GM23338 (cell line): ENCODE measurements around the gene SLC18A2. TPM values are rescaled to one million over a fixed set of nuclear protein-coding genes. Genes with fewer than 3 reads are reported as not detected.
"Not testable (repeated sequence)": the region's sequence is repeated elsewhere in the genome, so short reads cannot be mapped to it uniquely, and the experiment has no call there.

Experiments used
- ATAC-seq: fragments of 200-7000 bp; cut with Tn5 transposase; 3 replicates; pipeline ENCODE4 v1.9.1; 2020
- DNase-seq: peaks from one replicate; pipeline ENCODE4 v3.0.0-alpha.2; 2015; ENCODE audit warnings: low spot score
- H2AFZ ChIP-seq: fragments of 200-600 bp; sonication (generic); 2 replicates; pipeline ENCODE4 v1.8.0; 2016; ENCODE audit warnings: antibody characterized with exemption, mild to moderate bottlenecking, moderate library complexity
- H3F3A ChIP-seq: fragments of 200-600 bp; sonication (generic); replicated peaks from 2 replicates; pipeline ENCODE4 v1.8.0; 2017; ENCODE audit warnings: antibody characterized with exemption, mixed run types, low read depth
- H3K27ac ChIP-seq: fragments of 200-600 bp; sonication (generic); 2 replicates; pipeline ENCODE4 v1.6.1; 2016; ENCODE audit warnings: low read depth
- H3K27me3 ChIP-seq: fragments of 200-600 bp; sonication (generic); 2 replicates; pipeline ENCODE4 v1.8.0; 2016; ENCODE audit warnings: mild to moderate bottlenecking, mixed run types, moderate library complexity; ENCODE audit not compliant: insufficient read depth
- H3K36me3 ChIP-seq: fragments of 200-600 bp; sonication (generic); 2 replicates; pipeline ENCODE4 v1.8.0; 2016; ENCODE audit warnings: mild to moderate bottlenecking; ENCODE audit not compliant: insufficient read depth
- H3K4me1 ChIP-seq: fragments of 200-600 bp; sonication (generic); 2 replicates; pipeline ENCODE4 v1.8.0; 2016; ENCODE audit warnings: mild to moderate bottlenecking, moderate library complexity; ENCODE audit not compliant: insufficient read depth
- H3K4me2 ChIP-seq: fragments of 200-600 bp; sonication (generic); 2 replicates; pipeline ENCODE4 v1.7.1; 2017; ENCODE audit warnings: mixed run types
- H3K4me3 ChIP-seq: fragments of 200-600 bp; sonication (generic); 2 replicates; pipeline ENCODE4 v1.6.1; 2016; ENCODE audit warnings: mixed run types
- H3K79me2 ChIP-seq: fragments of 200-600 bp; sonication (generic); replicated peaks from 2 replicates; pipeline ENCODE4 v1.8.0; 2017; ENCODE audit warnings: mild to moderate bottlenecking; ENCODE audit not compliant: insufficient read depth
- H3K9me2 ChIP-seq: fragments of 200-600 bp; sonication (generic); 2 replicates; pipeline ENCODE4 v1.8.0; 2017; ENCODE audit not compliant: insufficient read depth
- H4K20me1 ChIP-seq: fragments of 200-600 bp; sonication (generic); replicated peaks from 2 replicates; pipeline ENCODE4 v1.8.0; 2017; ENCODE audit warnings: mild to moderate bottlenecking; ENCODE audit not compliant: insufficient read depth
- H3K27ac Mint-ChIP-seq: 2 replicates; pipeline ENCODE4 v1.8.0; 2020; ENCODE audit warnings: inconsistent platforms, mild to moderate bottlenecking, moderate library complexity, mixed read lengths
- H3K27me3 Mint-ChIP-seq: 3 replicates; pipeline ENCODE4 v1.8.0; 2022; ENCODE audit warnings: low read depth, mild to moderate bottlenecking, moderate library complexity, mixed read lengths, inconsistent platforms; ENCODE audit not compliant: insufficient read depth, poor library complexity
- H3K36me3 Mint-ChIP-seq: 3 replicates; pipeline ENCODE4 v1.8.0; 2021; ENCODE audit warnings: low read depth, mild to moderate bottlenecking, inconsistent platforms, moderate library complexity, mixed read lengths
- H3K4me1 Mint-ChIP-seq: 3 replicates; pipeline ENCODE4 v1.8.0; 2020; ENCODE audit warnings: mild to moderate bottlenecking, inconsistent platforms, mixed read lengths
- H3K4me3 Mint-ChIP-seq: 3 replicates; pipeline ENCODE4 v1.8.0; 2021; ENCODE audit warnings: moderate library complexity, mild to moderate bottlenecking, inconsistent platforms, mixed read lengths
- H3K9me3 Mint-ChIP-seq: 3 replicates; pipeline ENCODE4 v1.8.0; 2020; ENCODE audit warnings: moderate library complexity, mild to moderate bottlenecking, inconsistent platforms, mixed read lengths
- EZH2phosphoT487 ChIP-seq: fragments of 200-600 bp; sonication (generic); IDR thresholded peaks from one replicate; pipeline ENCODE4 v1.8.1; 2018; ENCODE audit warnings: antibody characterized with exemption; ENCODE audit not compliant: unreplicated experiment
- NANOG ChIP-seq: IDR thresholded peaks from 2 replicates; pipeline ENCODE4 v1.6.1; 2016; ENCODE audit warnings: antibody characterized with exemption, borderline replicate concordance
- POLR2AphosphoS5 ChIP-seq: IDR thresholded peaks from 2 replicates; pipeline ENCODE4 v1.6.1; 2016; ENCODE audit warnings: antibody characterized with exemption, low read depth
- REST ChIP-seq: IDR thresholded peaks from one replicate; pipeline ENCODE4 v1.6.1; 2018; ENCODE audit warnings: antibody characterized with exemption; ENCODE audit not compliant: unreplicated experiment
- STAT1 ChIP-seq: IDR thresholded peaks from one replicate; pipeline ENCODE4 v1.6.1; 2016; ENCODE audit warnings: antibody characterized with exemption; ENCODE audit not compliant: unreplicated experiment
- ZNF114 ChIP-seq: fragments of 250-450 bp; sonication (Bioruptor Pico); IDR thresholded peaks from 2 replicates; pipeline ENCODE4 v1.5.0; 2020; ENCODE audit warnings: mild to moderate bottlenecking, moderate library complexity
- polyA plus RNA-seq: library from polyadenylated mRNA; unstranded; fragments of >200 nt; fragmentation: Nextera tagmentation; extraction: Ambion mirVana; gene quantifications from 2 replicates; pipeline ENCODE4 v1.2.1, GENCODE V29; 2016
- total RNA-seq: library from RNA; depleted of rRNA; stranded (reverse); fragments of >200 nt; shearing (Covaris generic); gene quantifications from 2 replicates; pipeline ENCODE4 v1.2.3, GENCODE V29; 2014
- TF ChIP-seq, protein P1 (sequence below): fragments of 250-450 bp; sonication (Bioruptor Pico); IDR thresholded peaks from 2 replicates; pipeline ENCODE4 v1.5.0; 2020; ENCODE audit warnings: mild to moderate bottlenecking, moderate library complexity

The SLC18A2 gene
- total and polyA plus RNA-seq, 2 experiments from 2014 or later: 4.3 to 8.7 TPM

DNA sequence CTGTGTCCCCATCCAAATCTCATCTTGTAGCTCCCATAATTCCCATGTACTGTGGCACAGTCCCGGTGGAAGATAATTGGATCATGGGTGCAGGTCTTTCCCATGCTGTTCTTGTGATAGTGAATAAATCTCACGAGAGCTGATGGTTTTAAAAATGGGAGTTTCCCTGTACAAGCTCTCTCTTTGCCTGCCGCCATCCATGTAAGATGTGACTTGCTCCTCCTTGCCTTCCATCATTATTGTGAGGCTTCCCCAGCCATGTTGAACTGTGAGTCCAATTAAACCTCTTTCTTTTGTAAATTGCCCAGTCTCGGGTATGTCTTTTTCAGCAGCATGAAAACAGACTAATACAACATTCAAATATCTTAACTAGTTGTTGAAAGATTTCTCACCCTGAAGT, 10.8 kb upstream of the SLC18A2 start:
- not testable (repeated sequence) for ATAC-seq, H3K27me3 Mint-ChIP-seq, DNase-seq, H3K27ac Mint-ChIP-seq, H3K9me2 ChIP-seq, H2AFZ ChIP-seq, H3K27me3 ChIP-seq, H4K20me1 ChIP-seq, H3K4me1 ChIP-seq, H3K4me2 ChIP-seq, H3K4me3 ChIP-seq, H3K79me2 ChIP-seq, H3K27ac ChIP-seq, H3F3A ChIP-seq, H3K4me1 Mint-ChIP-seq, H3K4me3 Mint-ChIP-seq, H3K36me3 Mint-ChIP-seq, H3K36me3 ChIP-seq
- peaks cover 12% of the 10 kb centered on the region for H3K9me3 Mint-ChIP-seq

DNA sequence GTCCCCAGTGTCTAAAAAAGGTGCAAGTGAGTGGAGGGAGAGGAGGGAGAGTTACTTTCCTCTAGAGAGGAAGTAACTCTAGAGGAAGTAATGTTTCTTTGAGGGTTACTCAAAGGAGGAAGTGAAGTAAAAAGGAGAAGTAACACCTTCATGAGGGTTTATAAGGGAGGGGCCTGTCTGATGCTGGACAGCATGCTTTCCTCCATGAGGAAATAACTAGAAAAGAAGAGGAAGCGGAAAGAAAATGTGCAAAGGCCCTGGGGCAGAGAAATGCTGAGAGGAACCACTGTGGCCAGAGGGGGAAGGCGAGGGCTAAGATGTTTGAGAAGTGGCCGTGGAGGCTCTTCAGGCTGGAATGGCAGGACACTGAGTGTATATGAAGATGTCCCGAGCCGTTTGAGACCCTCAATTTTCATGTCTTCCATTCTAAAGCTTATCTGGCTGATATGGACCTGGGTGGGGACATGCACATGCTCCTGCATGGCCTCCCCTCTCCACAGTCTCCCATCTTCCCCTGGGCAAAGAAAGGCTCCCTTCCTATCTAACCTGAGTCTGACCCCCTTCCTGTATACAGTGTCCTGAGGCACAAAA, 3.4 kb upstream of the SLC18A2 start:
- no peak overlapping the region for H3K27ac Mint-ChIP-seq
- TF ChIP-seq REST (no peak), STAT1 (no peak), ZNF114 (CRISPR knock-in tag) (no peak), NANOG (no peak), EZH2phosphoT487 (no peak), POLR2AphosphoS5 (no peak)
- TF ChIP-seq, protein P1, sequence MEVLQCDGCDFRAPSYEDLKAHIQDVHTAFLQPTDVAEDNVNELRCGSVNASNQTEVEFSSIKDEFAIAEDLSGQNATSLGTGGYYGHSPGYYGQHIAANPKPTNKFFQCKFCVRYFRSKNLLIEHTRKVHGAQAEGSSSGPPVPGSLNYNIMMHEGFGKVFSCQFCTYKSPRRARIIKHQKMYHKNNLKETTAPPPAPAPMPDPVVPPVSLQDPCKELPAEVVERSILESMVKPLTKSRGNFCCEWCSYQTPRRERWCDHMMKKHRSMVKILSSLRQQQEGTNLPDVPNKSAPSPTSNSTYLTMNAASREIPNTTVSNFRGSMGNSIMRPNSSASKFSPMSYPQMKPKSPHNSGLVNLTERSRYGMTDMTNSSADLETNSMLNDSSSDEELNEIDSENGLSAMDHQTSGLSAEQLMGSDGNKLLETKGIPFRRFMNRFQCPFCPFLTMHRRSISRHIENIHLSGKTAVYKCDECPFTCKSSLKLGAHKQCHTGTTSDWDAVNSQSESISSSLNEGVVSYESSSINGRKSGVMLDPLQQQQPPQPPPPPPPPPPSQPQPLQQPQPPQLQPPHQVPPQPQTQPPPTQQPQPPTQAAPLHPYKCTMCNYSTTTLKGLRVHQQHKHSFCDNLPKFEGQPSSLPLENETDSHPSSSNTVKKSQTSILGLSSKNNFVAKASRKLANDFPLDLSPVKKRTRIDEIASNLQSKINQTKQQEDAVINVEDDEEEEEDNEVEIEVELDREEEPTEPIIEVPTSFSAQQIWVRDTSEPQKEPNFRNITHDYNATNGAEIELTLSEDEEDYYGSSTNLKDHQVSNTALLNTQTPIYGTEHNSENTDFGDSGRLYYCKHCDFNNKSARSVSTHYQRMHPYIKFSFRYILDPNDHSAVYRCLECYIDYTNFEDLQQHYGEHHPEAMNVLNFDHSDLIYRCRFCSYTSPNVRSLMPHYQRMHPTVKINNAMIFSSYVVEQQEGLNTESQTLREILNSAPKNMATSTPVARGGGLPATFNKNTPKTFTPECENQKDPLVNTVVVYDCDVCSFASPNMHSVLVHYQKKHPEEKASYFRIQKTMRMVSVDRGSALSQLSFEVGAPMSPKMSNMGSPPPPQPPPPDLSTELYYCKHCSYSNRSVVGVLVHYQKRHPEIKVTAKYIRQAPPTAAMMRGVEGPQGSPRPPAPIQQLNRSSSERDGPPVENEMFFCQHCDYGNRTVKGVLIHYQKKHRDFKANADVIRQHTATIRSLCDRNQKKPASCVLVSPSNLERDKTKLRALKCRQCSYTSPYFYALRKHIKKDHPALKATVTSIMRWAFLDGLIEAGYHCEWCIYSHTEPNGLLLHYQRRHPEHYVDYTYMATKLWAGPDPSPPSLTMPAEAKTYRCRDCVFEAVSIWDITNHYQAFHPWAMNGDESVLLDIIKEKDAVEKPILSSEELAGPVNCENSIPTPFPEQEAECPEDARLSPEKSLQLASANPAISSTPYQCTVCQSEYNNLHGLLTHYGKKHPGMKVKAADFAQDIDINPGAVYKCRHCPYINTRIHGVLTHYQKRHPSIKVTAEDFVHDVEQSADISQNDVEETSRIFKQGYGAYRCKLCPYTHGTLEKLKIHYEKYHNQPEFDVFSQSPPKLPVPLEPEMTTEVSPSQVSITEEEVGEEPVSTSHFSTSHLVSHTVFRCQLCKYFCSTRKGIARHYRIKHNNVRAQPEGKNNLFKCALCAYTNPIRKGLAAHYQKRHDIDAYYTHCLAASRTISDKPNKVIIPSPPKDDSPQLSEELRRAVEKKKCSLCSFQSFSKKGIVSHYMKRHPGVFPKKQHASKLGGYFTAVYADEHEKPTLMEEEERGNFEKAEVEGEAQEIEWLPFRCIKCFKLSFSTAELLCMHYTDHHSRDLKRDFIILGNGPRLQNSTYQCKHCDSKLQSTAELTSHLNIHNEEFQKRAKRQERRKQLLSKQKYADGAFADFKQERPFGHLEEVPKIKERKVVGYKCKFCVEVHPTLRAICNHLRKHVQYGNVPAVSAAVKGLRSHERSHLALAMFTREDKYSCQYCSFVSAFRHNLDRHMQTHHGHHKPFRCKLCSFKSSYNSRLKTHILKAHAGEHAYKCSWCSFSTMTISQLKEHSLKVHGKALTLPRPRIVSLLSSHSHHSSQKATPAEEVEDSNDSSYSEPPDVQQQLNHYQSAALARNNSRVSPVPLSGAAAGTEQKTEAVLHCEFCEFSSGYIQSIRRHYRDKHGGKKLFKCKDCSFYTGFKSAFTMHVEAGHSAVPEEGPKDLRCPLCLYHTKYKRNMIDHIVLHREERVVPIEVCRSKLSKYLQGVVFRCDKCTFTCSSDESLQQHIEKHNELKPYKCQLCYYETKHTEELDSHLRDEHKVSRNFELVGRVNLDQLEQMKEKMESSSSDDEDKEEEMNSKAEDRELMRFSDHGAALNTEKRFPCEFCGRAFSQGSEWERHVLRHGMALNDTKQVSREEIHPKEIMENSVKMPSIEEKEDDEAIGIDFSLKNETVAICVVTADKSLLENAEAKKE (CRISPR knock-in tag): no peak
- H3K4me3 Mint-ChIP-seq: no peak overlapping the region
- Histone ChIP-seq H3F3A (no peaks in the 10 kb centered on the region), H3K27me3 (peaks cover 15% of the 10 kb centered on the region), H3K36me3 (no peaks in the 10 kb centered on the region), H3K4me2 (no peak overlapping the region), H4K20me1 (peaks cover 4% of the 10 kb centered on the region; the same call in 1 of the 2 replicates), H3K4me3 (no peak overlapping the region), H3K79me2 (no peaks in the 10 kb centered on the region), H2AFZ (no peak overlapping the region), H3K9me2 (no peaks in the 10 kb centered on the region), H3K4me1 (0 out of 2 replicates have a peak, but pooled peaks cover 6% of the 10 kb centered on the region), H3K27ac (no peak overlapping the region)
- peaks cover 16% of the 10 kb centered on the region for H3K27me3 Mint-ChIP-seq
- DNase-seq (no peak), ATAC-seq (no peak)
- H3K36me3 Mint-ChIP-seq: peaks cover 3% of the 10 kb centered on the region; the same call in 1 of the 3 replicates
- H3K9me3 Mint-ChIP-seq: peaks cover 3% of the 10 kb centered on the region; the same call in 1 of the 3 replicates
- H3K4me1 Mint-ChIP-seq: peaks cover 5% of the 10 kb centered on the region; the same call in 2 of the 3 replicates
